Renal cortex interstitium (tissue), 11 donors: ENCODE data around the gene CHD3. TPM values are rescaled to one million over a fixed set of nuclear protein-coding genes. Genes with fewer than 3 reads are reported as not detected.
A peak's percentile ranks its signal among the peaks of the same experiment; 100 is the strongest.
"Not testable (repeated sequence)": the region's sequence is repeated elsewhere in the genome, so short reads cannot be mapped to it uniquely, and the experiment has no call there.

Experiments used
- DNase-seq, 11 donors: peaks; one replicate each; pipeline ENCODE4 v3.0.0-alpha.2; 2013; ENCODE audit warnings: low read depth in 9 of 11, low spot score in 4 of 11; ENCODE audit errors: extremely low read depth in 1 of 11
- polyA plus RNA-seq, 3 donors: library from polyadenylated mRNA; unstranded; fragments of 120-200 nt; gene quantifications; one replicate each; pipeline ENCODE4 v1.2.1, GENCODE V29; 2013; ENCODE audit not compliant: insufficient read length in 3 of 3

CHD3 gene
- polyA plus RNA-seq, 3 donors, result 168 to 213 (median 199) TPM

DNA sequence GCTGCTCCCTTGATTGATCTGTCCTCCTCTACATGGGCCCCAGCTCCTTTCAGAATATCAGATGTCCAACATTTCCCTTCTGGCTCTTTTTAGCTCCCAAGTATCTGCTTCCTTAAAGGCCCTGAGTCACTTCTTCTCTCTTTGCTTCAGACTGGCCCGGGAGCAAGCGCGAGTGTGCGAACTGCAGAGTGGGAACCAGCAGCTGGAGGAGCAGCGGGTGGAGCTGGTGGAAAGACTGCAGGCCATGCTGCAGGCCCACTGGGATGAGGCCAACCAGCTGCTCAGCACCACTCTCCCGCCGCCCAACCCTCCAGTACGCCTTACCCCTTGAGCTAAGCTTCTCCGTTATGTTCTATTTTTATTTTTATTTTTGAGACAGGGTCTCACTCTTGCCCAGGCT lies 55.7 kb downstream of the CHD3 start:
- DNase-seq, result no peak

- DNase-seq, result no peak
Measured at GRCh38 chr17:7945651-7946050, 57.1 kb downstream of the CHD3 start.

- no peak for DNase-seq
Measured at GRCh38 chr17:7946441-7946840, 57.9 kb downstream of the CHD3 start.

DNA sequence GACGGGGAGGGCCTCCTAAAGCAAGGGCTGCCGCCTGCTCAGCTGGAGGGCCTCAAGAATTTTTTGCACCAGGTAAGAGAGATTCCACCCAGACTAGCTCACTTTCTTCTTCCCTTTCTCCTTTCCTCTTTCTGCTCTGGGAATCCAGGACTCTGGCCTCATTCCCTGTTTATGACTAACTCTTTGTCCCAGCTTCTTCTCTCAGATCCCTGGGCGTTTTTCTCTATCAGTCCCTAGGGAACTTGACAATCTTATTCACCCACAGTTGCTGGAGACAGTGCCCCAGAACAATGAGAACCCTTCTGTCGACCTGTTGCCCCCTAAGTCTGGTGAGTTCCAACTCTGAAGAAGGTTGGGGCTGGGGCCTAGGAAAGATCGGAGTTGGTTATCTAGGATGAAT lies 59.1 kb downstream of the CHD3 start:
- DNase-seq, result no peak

GRCh38 chr17:7950578-7950977 lies 62.0 kb downstream of the CHD3 start:
- DNase-seq, result no peak

DNA sequence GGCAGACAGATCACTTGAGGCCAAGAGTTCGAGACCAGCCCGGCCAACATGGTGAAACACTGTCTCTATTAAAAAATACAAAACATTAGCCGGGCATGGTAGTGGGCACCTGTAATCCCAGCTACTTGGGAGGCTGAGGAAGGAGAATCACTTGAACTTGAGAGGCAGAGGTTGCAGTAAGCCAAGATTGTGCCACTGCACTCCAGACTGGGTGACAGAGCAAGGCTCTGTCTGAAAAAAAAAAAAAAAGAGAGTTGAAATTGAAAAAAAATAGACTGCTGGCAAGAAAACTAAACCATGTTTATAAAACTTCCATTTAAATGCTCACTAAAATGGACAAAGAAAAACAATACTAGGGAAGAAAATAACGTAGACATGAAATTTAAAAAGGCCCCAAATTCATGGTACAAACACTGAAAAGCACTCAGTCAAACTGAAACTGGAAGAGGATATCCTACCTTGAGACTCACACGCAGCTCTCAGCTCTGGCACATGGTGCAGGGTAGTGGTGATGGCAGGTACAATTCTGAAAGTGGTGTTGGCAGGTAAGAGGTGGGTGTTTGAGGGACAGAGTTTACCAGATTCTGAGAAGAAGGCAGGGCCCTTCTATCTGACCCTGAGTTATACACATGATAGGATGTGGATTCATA lies 62.7 kb downstream of the CHD3 start:
- no peak for DNase-seq

- not testable (repeated sequence) for DNase-seq
Measured at GRCh38 chr17:7953266-7953665, 64.7 kb downstream of the CHD3 start.

- no peak for DNase-seq
Measured at GRCh38 chr17:7955414-7956227, 67.0 kb downstream of the CHD3 start.

DNA sequence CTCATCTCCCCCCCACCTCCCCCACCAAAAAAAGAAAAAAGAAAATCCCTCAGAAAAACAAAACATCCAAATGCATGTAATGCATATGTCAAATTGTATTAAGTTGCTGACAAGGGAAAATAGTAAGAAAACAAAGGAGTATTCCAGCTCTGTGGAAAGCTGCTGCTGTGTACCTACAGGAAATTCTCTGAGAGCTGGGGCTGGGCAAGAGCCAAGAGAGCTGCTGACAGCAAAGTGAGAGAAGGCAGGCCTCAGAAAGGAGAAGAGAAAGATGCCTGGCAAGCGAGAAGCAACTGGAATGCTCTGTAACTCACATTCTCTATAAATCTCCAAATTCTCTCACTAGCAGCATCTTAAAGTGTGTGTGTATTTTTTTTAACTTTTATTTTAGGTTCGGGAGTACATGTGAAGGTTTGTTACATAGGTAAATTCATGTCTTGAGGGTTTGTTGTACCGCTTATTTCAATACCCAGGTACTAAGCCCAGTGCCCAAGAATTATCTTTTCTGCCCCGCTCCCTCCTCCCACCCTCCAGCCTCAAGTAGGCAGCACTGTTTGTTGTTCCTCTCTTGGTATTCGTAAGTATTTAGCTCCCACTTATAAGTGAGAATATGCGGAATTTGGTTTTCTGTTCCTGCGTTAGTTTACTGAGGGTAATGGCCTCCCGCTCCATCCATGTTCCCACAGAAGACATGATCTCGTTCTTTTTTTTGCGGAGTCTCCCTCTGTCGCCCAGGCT lies 67.8 kb downstream of the CHD3 start:
- peak in 6 of 11 donors; percentile 13 to 38 (median 16) for DNase-seq

DNA sequence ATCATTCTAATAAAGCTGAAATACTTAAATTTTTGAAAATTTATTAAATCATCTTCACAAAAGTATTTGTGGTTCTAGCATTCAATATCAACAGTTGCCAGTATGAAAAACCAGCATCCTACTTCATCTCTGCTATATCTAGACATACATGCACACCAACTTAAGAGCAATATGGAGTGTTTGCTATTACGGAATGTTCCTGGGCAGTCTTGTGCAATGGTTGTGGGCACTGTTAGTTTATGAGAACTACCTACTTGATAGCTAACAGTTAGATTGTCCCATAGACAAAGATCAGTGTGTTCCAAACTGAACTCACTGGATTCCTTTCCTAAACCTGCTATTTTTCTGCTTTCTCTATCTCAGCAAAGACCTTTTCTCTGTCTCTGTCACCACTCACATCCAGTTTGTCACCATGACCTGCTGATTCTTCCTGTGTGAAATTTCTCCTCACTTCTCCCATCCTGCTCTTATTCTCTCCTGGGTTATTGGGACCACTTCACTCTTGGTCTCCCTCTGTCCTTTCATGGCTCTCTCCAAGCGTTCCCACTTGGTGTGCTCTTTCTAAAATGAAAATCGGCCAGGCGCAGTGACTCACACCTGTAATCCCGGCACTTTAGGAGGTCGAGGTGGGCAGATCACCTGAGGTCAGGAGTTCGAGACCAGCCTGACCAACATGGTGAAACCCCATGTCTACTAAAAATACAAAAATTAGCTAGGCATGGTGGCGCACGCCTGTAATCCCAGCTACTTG lies 71.1 kb downstream of the CHD3 start:
- DNase-seq, result no peak

- no peak for DNase-seq
Measured at GRCh38 chr17:7961421-7961820, 72.8 kb downstream of the CHD3 start.

Other genes with a start within 250 kb of the CHD3 start
- 10 to 100 TPM; 20.7 to 22.9 (median 21.0) TPM for gene ATP1B2, start 237.9 kb upstream of the CHD3 start, polyA plus RNA-seq
- gene TP53, start 201.3 kb upstream of the CHD3 start, polyA plus RNA-seq, result 10 to 100 TPM; 70.5 to 75.4 (median 73.3) TPM
- 10 to 100 TPM; 12.4 to 15.3 (median 12.9) TPM for gene WRAP53, start 200.3 kb upstream of the CHD3 start, polyA plus RNA-seq
- gene EFNB3, start 183.6 kb upstream of the CHD3 start, polyA plus RNA-seq, result 10 to 100 TPM; 19.9 to 27.6 (median 21.5) TPM
- under 1 TPM; 0.26 to 0.32 (median 0.29) TPM for gene DNAH2, start 171.0 kb upstream of the CHD3 start, polyA plus RNA-seq
- gene KDM6B, start 54.6 kb upstream of the CHD3 start, polyA plus RNA-seq, result 10 to 100 TPM; 20.9 to 35.4 (median 28.3) TPM
- gene TMEM88, start 33.7 kb upstream of the CHD3 start, polyA plus RNA-seq, result 10 to 100 TPM; 22.5 to 30.2 (median 24.3) TPM
- gene NAA38, start 31.2 kb upstream of the CHD3 start, polyA plus RNA-seq, result 100 to 1,000 TPM in 2 of 3 donors, 10 to 100 TPM in 1; 64.5 to 134 (median 104) TPM
- 10 to 100 TPM; 23.4 to 29.0 (median 26.2) TPM for gene CYB5D1, start 30.8 kb upstream of the CHD3 start, polyA plus RNA-seq
- gene RNF227, start 27.5 kb downstream of the CHD3 start, polyA plus RNA-seq, result 1 to 10 TPM; 3.8 to 4.8 (median 4.1) TPM
- gene KCNAB3, start 41.1 kb downstream of the CHD3 start, polyA plus RNA-seq, result 10 to 100 TPM; 10.6 to 17.1 (median 14.9) TPM
- 100 to 1,000 TPM; 126 to 151 (median 146) TPM for gene TRAPPC1, start 43.2 kb downstream of the CHD3 start, polyA plus RNA-seq
- 10 to 100 TPM; 52.5 to 66.4 (median 55.7) TPM for gene CNTROB, start 43.4 kb downstream of the CHD3 start, polyA plus RNA-seq
- gene GUCY2D, start 113.8 kb downstream of the CHD3 start, polyA plus RNA-seq, result under 1 TPM; 0.26 to 0.78 (median 0.47) TPM
- gene ALOX15B, start 150.3 kb downstream of the CHD3 start, polyA plus RNA-seq, result 1 to 10 TPM; 1.0 to 1.3 (median 1.1) TPM
- 1 to 10 TPM in 1 of 3 donors, under 1 TPM in 2; 0.66 to 1.5 (median 0.72) TPM for gene ALOX12B, start 198.9 kb downstream of the CHD3 start, polyA plus RNA-seq
- gene ALOXE3, start 229.7 kb downstream of the CHD3 start, polyA plus RNA-seq, result under 1 TPM in 1 of 3 donors, not detected in 2; 0.08 TPM
- gene HES7, start 235.3 kb downstream of the CHD3 start, polyA plus RNA-seq, result under 1 TPM in 1 of 3 donors, not detected in 2; 0.17 TPM